GM12878 (cell line): ENCODE results near the gene PPT1. TPM values are rescaled to one million over a fixed set of nuclear protein-coding genes. Genes with fewer than 3 reads are reported as not detected.

ENCODE experiments used
- ATAC-seq: fragments of 200-7000 bp; cut with Tn5 transposase; 3 replicates; pipeline ENCODE4 v1.9.1; 2020; ENCODE audit warnings: mild to moderate bottlenecking, moderate library complexity
- BruUV-seq: library from RNA; stranded (reverse); fragments of 400-500 nt; replicated peaks from 2 replicates; lab custom pipeline; 2021; lab: Mats Ljungman, UMichigan
- CTCF ChIA-PET: fragments of 300-600 bp; sonication (Branson Sonifier 250); formaldehyde crosslinking; extraction: SDS; loops from one replicate; lab custom pipeline; 2021; ENCODE audit warnings: inconsistent platforms; lab: Yijun Ruan, JAX
- POLR2A ChIA-PET: fragments of 350-600 bp; formaldehyde crosslinking; extraction: SDS; loops from one replicate; lab custom pipeline; 2021; ENCODE audit warnings: inconsistent platforms; lab: Charles Lee
- RAD21 ChIA-PET: fragments of 300-600 bp; sonication (Branson Sonifier 250); formaldehyde crosslinking; loops from one replicate; lab custom pipeline; 2023; ENCODE audit warnings: antibody characterized with exemption; ENCODE audit not compliant: unreplicated experiment; lab: Charles Lee
- SMC1A ChIA-PET: fragments of 300-600 bp; sonication (Branson Sonifier 250); formaldehyde crosslinking; loops from one replicate; lab custom pipeline; 2023; ENCODE audit not compliant: unreplicated experiment, uncharacterized antibody; lab: Charles Lee
- DNase-seq: peaks from one replicate; pipeline ENCODE4 v3.0.0-alpha.2; 2011; ENCODE audit warnings: low read depth, low spot score
- FAIRE-seq: peaks from 3 replicates; lab custom pipeline; 2011; peaks lifted over from hg19 to GRCh38; lab: Jason Lieb, UNC
- H2AFZ ChIP-seq: 2 replicates; pipeline ENCODE4 v1.6.0; 2011; ENCODE audit warnings: low read depth, low read length, control low read depth; ENCODE audit not compliant: control insufficient read depth
- H3K27ac ChIP-seq: 2 replicates; pipeline ENCODE4 v1.5.1; 2011; ENCODE audit warnings: control low read depth; ENCODE audit not compliant: control insufficient read depth, insufficient read depth
- H3K27me3 ChIP-seq, 2 experiments: replicated peaks in 1 of 2; 2 replicates each; pipeline versions ENCODE4 v1.6.0 to v1.6.1; 2011; ENCODE audit warnings: low read length in 1 of 2; ENCODE audit not compliant: control insufficient read depth in 2 of 2, insufficient read depth in 2 of 2
- H3K36me3 ChIP-seq, 2 experiments: 2 replicates each; pipeline ENCODE4 v1.5.1; 2011; ENCODE audit warnings: low read length in 1 of 2; ENCODE audit not compliant: control insufficient read depth in 2 of 2, insufficient read depth in 2 of 2
- H3K4me1 ChIP-seq: 2 replicates; pipeline ENCODE4 v1.6.1; 2011; ENCODE audit warnings: mild to moderate bottlenecking, low read length, moderate library complexity, mixed read lengths; ENCODE audit not compliant: control insufficient read depth, insufficient read depth
- H3K4me2 ChIP-seq: 2 replicates; pipeline ENCODE4 v1.6.0; 2011; ENCODE audit warnings: control low read depth; ENCODE audit not compliant: control insufficient read depth, insufficient read depth
- H3K4me3 ChIP-seq: fragments of 200-600 bp; sonication (generic); 2 replicates; pipeline ENCODE4 v1.5.1; 2016
- H3K79me2 ChIP-seq: 2 replicates; pipeline ENCODE4 v1.6.0; 2011; ENCODE audit warnings: low read length; ENCODE audit not compliant: control insufficient read depth, insufficient read depth
- H3K9ac ChIP-seq: 2 replicates; pipeline ENCODE4 v1.8.0; 2011; ENCODE audit warnings: low read length, control low read depth, mixed read lengths; ENCODE audit not compliant: control insufficient read depth, insufficient read depth
- H3K9me3 ChIP-seq: replicated peaks from 3 replicates; pipeline ENCODE4 v1.5.1; 2011; ENCODE audit warnings: mild to moderate bottlenecking, low read length; ENCODE audit not compliant: control insufficient read depth, insufficient read depth
- H4K20me1 ChIP-seq: 2 replicates; pipeline ENCODE4 v1.6.0; 2011; ENCODE audit not compliant: control insufficient read depth, insufficient read depth
- CEBPB ChIP-seq, 2 experiments: fragments of 150-350 bp in 1 of 2; IDR thresholded peaks; 2 replicates each; pipeline ENCODE4 v1.6.1; 2012 to 2014; ENCODE audit warnings: low read depth in 2 of 2, low read length in 2 of 2, borderline replicate concordance in 1 of 2, inconsistent platforms in 1 of 2
- CHD1 ChIP-seq: IDR thresholded peaks from 2 replicates; pipeline ENCODE4 v1.6.1; 2012; ENCODE audit warnings: low read depth, low read length, improper control_type of control experiment
- ETV6 ChIP-seq, 2 experiments: fragments of 450-650 bp in 1 of 2; IDR thresholded peaks in 1 of 2; conservative IDR thresholded peaks in 1 of 2; 2 replicates each; pipeline ENCODE4 v1.6.1; 2014; ENCODE audit warnings: antibody characterized with exemption in 1 of 2, borderline replicate concordance in 1 of 2, low read depth in 1 of 2, mild to moderate bottlenecking in 1 of 2, moderate library complexity in 1 of 2
- KAT2A ChIP-seq: conservative IDR thresholded peaks from 2 replicates; pipeline ENCODE4 v1.6.1; 2011; ENCODE audit warnings: low read depth, low read length; ENCODE audit not compliant: control insufficient read depth
- NBN ChIP-seq: fragments of 450-650 bp; IDR thresholded peaks from 2 replicates; pipeline ENCODE4 v1.6.1; 2016
- PAX8 ChIP-seq: fragments of 450-650 bp; IDR thresholded peaks from 2 replicates; pipeline ENCODE4 v1.6.1; 2017; ENCODE audit warnings: mild to moderate bottlenecking, moderate library complexity
- RAD21 ChIP-seq: IDR thresholded peaks from 2 replicates; pipeline ENCODE4 v1.6.1; 2011; ENCODE audit warnings: mild to moderate bottlenecking, low read depth, low read length, moderate library complexity; ENCODE audit not compliant: insufficient read depth
- TCF12 ChIP-seq: IDR thresholded peaks from 2 replicates; pipeline ENCODE4 v1.6.1; 2011; ENCODE audit warnings: low read depth, mild to moderate bottlenecking, low read length
- WRNIP1 ChIP-seq: IDR thresholded peaks from 2 replicates; pipeline ENCODE4 v1.6.1; 2011; ENCODE audit warnings: low read depth, low read length, improper control_type of control experiment, borderline replicate concordance
- ZNF207 ChIP-seq: fragments of 450-650 bp; IDR thresholded peaks from 2 replicates; pipeline ENCODE4 v1.6.1; 2014; ENCODE audit warnings: antibody characterized with exemption, mild to moderate bottlenecking, borderline replicate concordance
- WGBS: methylation state at CpG from one replicate; pipeline ENCODE4 v1.1.6; 2016; ENCODE audit warnings: low lambda C conversion rate; ENCODE audit not compliant: insufficient replicate concordance, insufficient coverage; ENCODE audit errors: missing lambda C conversion rate; 5-methylcytosine and 5-hydroxymethylcytosine counted together
- in situ Hi-C: fragments of 300-500 bp; cut with MboI; formaldehyde crosslinking; loops from 9 replicates; pipeline ENCODE4 v1.14.3; 2018; ENCODE audit warnings: mixed read lengths
- intact Hi-C: fragments of 100-400 bp; cut with micrococcal nuclease; formaldehyde crosslinking; loops from one replicate; pipeline ENCODE4 v1.14.2; 2022; ENCODE audit not compliant: unreplicated experiment
- polyA plus RNA-seq, 11 experiments: library from polyadenylated mRNA; depleted of rRNA in 4 of 11; unstranded in 6 of 11; stranded (reverse) in 5 of 11; fragments of >200 nt; fragmentation: Nextera tagmentation in 4 of 11; fragmentation: Illumina TruSeq in 1 of 11; extraction: Ambion mirVana in 4 of 11; extraction: Trizol in 1 of 11; gene quantifications; 1 replicate in 1 of 11; 2 replicates in 10 of 11; pipeline versions ENCODE4 v1.2.1 to v1.2.3, GENCODE V29; 2011 to 2016; ENCODE audit warnings: inconsistent platforms in 2 of 11, missing spikeins in 2 of 11, low read depth in 1 of 11
- total RNA-seq, 4 experiments: library from RNA; depleted of rRNA in 3 of 4; stranded (reverse); fragments of >200 nt in 3 of 4; fragmentation: Illumina TruSeq in 1 of 4; extraction: Trizol in 1 of 4; gene quantifications; 2 replicates each; pipeline versions ENCODE4 v1.2.1 to v1.2.3, GENCODE V29; 2013 to 2021
- TF ChIP-seq, protein P1 (sequence below): fragments of 450-650 bp; IDR thresholded peaks from 2 replicates; pipeline ENCODE4 v1.6.1; 2017; ENCODE audit warnings: low read depth, mild to moderate bottlenecking, moderate library complexity
- TF ChIP-seq, protein P2 (sequence below): fragments of 450-650 bp; formaldehyde crosslinking; IDR thresholded peaks from 2 replicates; pipeline ENCODE4 v1.5.0; 2022; ENCODE audit warnings: mild to moderate bottlenecking, missing genetic modification characterization
- TF ChIP-seq, protein P3 (sequence below): fragments of 150-350 bp; IDR thresholded peaks from 2 replicates; pipeline ENCODE4 v1.6.1; 2014; ENCODE audit warnings: mild to moderate bottlenecking, low read depth, low read length
- TF ChIP-seq, protein P4 (sequence below): fragments of 150-350 bp; IDR thresholded peaks from 2 replicates; pipeline ENCODE4 v1.6.1; 2016; ENCODE audit warnings: low read depth, low read length

PPT1 gene
- total and polyA plus RNA-seq, 10 of the 15 experiments (the other 5 are each of a cell fraction or from before 2014, with no cell fraction given) = 50.4 to 147 (median 103) TPM

DNA sequence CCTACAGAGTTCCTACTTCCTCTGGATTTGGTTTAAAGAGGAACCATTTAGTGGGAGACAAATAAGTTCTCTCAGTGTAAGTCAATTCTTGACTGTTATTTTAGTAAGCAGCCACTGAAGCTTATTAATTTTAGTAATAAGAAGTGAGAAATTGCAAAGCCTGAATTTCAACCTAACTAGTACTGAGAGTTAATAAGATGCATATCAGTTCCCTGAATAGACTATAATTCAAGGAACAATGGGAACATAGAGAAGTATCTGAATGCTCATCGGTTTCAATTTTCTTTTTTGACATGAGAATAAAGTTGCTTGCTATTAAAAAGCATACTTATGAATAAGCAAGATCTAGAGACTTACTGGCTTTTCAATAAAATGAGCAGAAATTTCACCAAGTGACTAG, 8.0 kb upstream of the PPT1 start:
- Histone ChIP-seq H3K79me2 (no peaks in the 10 kb centered on the region), H3K27ac (no peak overlapping the region), H3K9me3 (no peaks in the 10 kb centered on the region; the same call in 2 of the 3 replicates), H3K36me3 (no peaks in the 10 kb centered on the region), H3K4me2 (no peak overlapping the region), H3K4me1 (no peaks in the 10 kb centered on the region), H2AFZ (no peak overlapping the region), H3K27me3 (no peaks in the 10 kb centered on the region), H3K9ac (no peak overlapping the region), H4K20me1 (no peaks in the 10 kb centered on the region), H3K4me3 (no peak overlapping the region)
- no peak for ATAC-seq
- POLR2A ChIA-PET = no interaction called here
- in situ Hi-C loops (no loop called here), intact Hi-C loops (no loop called here)
- RAD21 ChIA-PET = no interaction called here
- no peak for DNase-seq
- CTCF ChIA-PET = interaction anchor here (1.2 kb wide), 1 partner anchor 39 kb away, joined by 3 read pairs; no protein-coding TSS in a partner anchor
- WGBS = 0% methylated on average over 1 of the region's 1 CpG
- SMC1A ChIA-PET = no interaction called here
- FAIRE-seq = no peak
- BruUV-seq = no TSS peak
- TF ChIP-seq ETV6 (conservative IDR thresholded peaks at IDR 0.05 in 1 of 2, IDR thresholded peaks at IDR 0.05 in 1 of 2; ENCODE audit: borderline replicate concordance in 1 of 2, low read depth in 1 of 2) (no peak), CHD1 (no peak), RAD21 (no peak), NBN (no peak), ZNF207 (no peak), CEBPB (IDR thresholded peaks at IDR 0.05; ENCODE audit: borderline replicate concordance in 1 of 2, low read depth in 2 of 2, low read length in 2 of 2) (no peak), TCF12 (no peak), WRNIP1 (no peak), KAT2A (no peak), PAX8 (no peak)
- TF ChIP-seq, protein P1, sequence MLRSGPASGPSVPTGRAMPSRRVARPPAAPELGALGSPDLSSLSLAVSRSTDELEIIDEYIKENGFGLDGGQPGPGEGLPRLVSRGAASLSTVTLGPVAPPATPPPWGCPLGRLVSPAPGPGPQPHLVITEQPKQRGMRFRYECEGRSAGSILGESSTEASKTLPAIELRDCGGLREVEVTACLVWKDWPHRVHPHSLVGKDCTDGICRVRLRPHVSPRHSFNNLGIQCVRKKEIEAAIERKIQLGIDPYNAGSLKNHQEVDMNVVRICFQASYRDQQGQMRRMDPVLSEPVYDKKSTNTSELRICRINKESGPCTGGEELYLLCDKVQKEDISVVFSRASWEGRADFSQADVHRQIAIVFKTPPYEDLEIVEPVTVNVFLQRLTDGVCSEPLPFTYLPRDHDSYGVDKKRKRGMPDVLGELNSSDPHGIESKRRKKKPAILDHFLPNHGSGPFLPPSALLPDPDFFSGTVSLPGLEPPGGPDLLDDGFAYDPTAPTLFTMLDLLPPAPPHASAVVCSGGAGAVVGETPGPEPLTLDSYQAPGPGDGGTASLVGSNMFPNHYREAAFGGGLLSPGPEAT = no peak
- TF ChIP-seq, protein P2, sequence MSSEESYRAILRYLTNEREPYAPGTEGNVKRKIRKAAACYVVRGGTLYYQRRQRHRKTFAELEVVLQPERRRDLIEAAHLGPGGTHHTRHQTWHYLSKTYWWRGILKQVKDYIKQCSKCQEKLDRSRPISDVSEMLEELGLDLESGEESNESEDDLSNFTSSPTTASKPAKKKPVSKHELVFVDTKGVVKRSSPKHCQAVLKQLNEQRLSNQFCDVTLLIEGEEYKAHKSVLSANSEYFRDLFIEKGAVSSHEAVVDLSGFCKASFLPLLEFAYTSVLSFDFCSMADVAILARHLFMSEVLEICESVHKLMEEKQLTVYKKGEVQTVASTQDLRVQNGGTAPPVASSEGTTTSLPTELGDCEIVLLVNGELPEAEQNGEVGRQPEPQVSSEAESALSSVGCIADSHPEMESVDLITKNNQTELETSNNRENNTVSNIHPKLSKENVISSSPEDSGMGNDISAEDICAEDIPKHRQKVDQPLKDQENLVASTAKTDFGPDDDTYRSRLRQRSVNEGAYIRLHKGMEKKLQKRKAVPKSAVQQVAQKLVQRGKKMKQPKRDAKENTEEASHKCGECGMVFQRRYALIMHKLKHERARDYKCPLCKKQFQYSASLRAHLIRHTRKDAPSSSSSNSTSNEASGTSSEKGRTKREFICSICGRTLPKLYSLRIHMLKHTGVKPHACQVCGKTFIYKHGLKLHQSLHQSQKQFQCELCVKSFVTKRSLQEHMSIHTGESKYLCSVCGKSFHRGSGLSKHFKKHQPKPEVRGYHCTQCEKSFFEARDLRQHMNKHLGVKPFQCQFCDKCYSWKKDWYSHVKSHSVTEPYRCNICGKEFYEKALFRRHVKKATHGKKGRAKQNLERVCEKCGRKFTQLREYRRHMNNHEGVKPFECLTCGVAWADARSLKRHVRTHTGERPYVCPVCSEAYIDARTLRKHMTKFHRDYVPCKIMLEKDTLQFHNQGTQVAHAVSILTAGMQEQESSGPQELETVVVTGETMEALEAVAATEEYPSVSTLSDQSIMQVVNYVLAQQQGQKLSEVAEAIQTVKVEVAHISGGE (CRISPR knock-in tag) = no peak
- TF ChIP-seq, protein P3, sequence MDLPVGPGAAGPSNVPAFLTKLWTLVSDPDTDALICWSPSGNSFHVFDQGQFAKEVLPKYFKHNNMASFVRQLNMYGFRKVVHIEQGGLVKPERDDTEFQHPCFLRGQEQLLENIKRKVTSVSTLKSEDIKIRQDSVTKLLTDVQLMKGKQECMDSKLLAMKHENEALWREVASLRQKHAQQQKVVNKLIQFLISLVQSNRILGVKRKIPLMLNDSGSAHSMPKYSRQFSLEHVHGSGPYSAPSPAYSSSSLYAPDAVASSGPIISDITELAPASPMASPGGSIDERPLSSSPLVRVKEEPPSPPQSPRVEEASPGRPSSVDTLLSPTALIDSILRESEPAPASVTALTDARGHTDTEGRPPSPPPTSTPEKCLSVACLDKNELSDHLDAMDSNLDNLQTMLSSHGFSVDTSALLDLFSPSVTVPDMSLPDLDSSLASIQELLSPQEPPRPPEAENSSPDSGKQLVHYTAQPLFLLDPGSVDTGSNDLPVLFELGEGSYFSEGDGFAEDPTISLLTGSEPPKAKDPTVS = no peak
- TF ChIP-seq, protein P4, sequence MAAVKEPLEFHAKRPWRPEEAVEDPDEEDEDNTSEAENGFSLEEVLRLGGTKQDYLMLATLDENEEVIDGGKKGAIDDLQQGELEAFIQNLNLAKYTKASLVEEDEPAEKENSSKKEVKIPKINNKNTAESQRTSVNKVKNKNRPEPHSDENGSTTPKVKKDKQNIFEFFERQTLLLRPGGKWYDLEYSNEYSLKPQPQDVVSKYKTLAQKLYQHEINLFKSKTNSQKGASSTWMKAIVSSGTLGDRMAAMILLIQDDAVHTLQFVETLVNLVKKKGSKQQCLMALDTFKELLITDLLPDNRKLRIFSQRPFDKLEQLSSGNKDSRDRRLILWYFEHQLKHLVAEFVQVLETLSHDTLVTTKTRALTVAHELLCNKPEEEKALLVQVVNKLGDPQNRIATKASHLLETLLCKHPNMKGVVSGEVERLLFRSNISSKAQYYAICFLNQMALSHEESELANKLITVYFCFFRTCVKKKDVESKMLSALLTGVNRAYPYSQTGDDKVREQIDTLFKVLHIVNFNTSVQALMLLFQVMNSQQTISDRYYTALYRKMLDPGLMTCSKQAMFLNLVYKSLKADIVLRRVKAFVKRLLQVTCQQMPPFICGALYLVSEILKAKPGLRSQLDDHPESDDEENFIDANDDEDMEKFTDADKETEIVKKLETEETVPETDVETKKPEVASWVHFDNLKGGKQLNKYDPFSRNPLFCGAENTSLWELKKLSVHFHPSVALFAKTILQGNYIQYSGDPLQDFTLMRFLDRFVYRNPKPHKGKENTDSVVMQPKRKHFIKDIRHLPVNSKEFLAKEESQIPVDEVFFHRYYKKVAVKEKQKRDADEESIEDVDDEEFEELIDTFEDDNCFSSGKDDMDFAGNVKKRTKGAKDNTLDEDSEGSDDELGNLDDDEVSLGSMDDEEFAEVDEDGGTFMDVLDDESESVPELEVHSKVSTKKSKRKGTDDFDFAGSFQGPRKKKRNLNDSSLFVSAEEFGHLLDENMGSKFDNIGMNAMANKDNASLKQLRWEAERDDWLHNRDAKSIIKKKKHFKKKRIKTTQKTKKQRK = no peak
